ENCODE results near the gene ELL2. TPM values are rescaled to one million over a fixed set of nuclear protein-coding genes. Genes with fewer than 3 reads are reported as not detected.
A peak's percentile ranks its signal among the peaks of the same experiment; 100 is the strongest.

ELL2 gene
- total and polyA plus RNA-seq, 2 donors (not counting 1 experiment from before 2014, with no cell fraction given): 68.5 to 121 TPM

DNA sequence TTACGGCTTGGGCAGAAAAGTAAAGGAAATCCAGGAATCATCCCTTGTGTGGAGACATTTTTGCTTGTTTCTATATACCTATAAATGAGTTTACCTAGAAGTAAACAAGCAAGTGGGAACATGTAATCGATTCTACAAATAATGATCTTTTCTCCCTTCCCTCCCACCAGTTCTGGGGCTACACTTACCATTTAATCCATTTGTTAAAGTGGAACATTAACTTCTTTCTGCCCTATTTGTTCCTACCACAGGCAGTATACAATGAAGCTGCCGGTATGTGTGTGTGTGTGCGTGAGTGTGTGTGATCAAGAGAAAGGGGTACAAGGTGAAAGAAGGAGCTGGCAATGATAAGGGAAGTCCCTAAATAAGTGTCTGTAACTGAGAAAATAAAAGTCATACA lies 26.4 kb upstream of the ELL2 start:
- no peaks in the 10 kb centered on the region for H3K36me3 ChIP-seq (ENCODE audit: control insufficient read depth, insufficient read depth, low read length)

GRCh38 chr5:95986937-95987520 lies 25.4 kb upstream of the ELL2 start:
- no peak overlapping the region for H2AFZ ChIP-seq (ENCODE audit: low read length)
- no peak overlapping the region for H3K27ac ChIP-seq (ENCODE audit: insufficient read depth, low read length)
- TF ChIP-seq CTCF (conservative IDR thresholded peaks at IDR 0.05 in 1 of 2, IDR thresholded peaks at IDR 0.05 in 1 of 2; ENCODE audit: low read depth in 1 of 2, low read length in 2 of 2) (no peak), EZH2 (IDR thresholded peaks at IDR 0.05; ENCODE audit: low read length, missing control alignments) (no peak)
- no peaks in the 10 kb centered on the region for H3K9me3 ChIP-seq (ENCODE audit: control insufficient read depth, insufficient read depth, low read depth, low read length)
- H3K4me2 ChIP-seq (ENCODE audit: extremely low read depth, insufficient read depth, low read length): no peak overlapping the region
- no peaks in the 10 kb centered on the region for H3K4me1 ChIP-seq (ENCODE audit: control insufficient read depth, extremely low read depth, insufficient read depth, low read length)
- H3K27me3 ChIP-seq (ENCODE audit: control insufficient read depth, insufficient read depth, low read length): no peaks in the 10 kb centered on the region
- no peaks in the 10 kb centered on the region for H3K36me3 ChIP-seq (ENCODE audit: control insufficient read depth, insufficient read depth, low read length)
- DNase-seq (ENCODE audit: low read depth in 2 of 2): no peak
- no peak overlapping the region for H3K9ac ChIP-seq (ENCODE audit: insufficient read depth, low read length)
- H3K79me2 ChIP-seq (ENCODE audit: control insufficient read depth, insufficient read depth, low read length): no peaks in the 10 kb centered on the region
- no peaks in the 10 kb centered on the region for H4K20me1 ChIP-seq (ENCODE audit: control insufficient read depth, extremely low read depth, insufficient read depth, low read length)
- no peak overlapping the region for H3K4me3 ChIP-seq (replicated peaks in 1 of 4; ENCODE audit: control extremely low read depth in 1 of 4, insufficient read depth in 1 of 4, low read depth in 3 of 4, low read length in 4 of 4)

More for the DNA sequence above, 26.4 kb upstream of the ELL2 start:
- TF ChIP-seq CTCF (conservative IDR thresholded peaks at IDR 0.05 in 1 of 2, IDR thresholded peaks at IDR 0.05 in 1 of 2; ENCODE audit: low read depth in 1 of 2, low read length in 2 of 2): no peak
- no peak for TF ChIP-seq EZH2 (IDR thresholded peaks at IDR 0.05; ENCODE audit: low read length, missing control alignments)
- Histone ChIP-seq H2AFZ (ENCODE audit: low read length) (no peak overlapping the region), H3K9me3 (ENCODE audit: control insufficient read depth, insufficient read depth, low read depth, low read length) (no peaks in the 10 kb centered on the region), H4K20me1 (ENCODE audit: control insufficient read depth, extremely low read depth, insufficient read depth, low read length) (no peaks in the 10 kb centered on the region), H3K4me2 (ENCODE audit: extremely low read depth, insufficient read depth, low read length) (no peak overlapping the region), H3K27me3 (ENCODE audit: control insufficient read depth, insufficient read depth, low read length) (no peaks in the 10 kb centered on the region), H3K4me1 (ENCODE audit: control insufficient read depth, extremely low read depth, insufficient read depth, low read length) (no peaks in the 10 kb centered on the region), H3K27ac (ENCODE audit: insufficient read depth, low read length) (no peak overlapping the region), H3K9ac (ENCODE audit: insufficient read depth, low read length) (no peak overlapping the region), H3K4me3 (replicated peaks in 1 of 4; ENCODE audit: control extremely low read depth in 1 of 4, insufficient read depth in 1 of 4, low read depth in 3 of 4, low read length in 4 of 4) (no peak overlapping the region), H3K79me2 (ENCODE audit: control insufficient read depth, insufficient read depth, low read length) (no peaks in the 10 kb centered on the region)
- no peak for DNase-seq (ENCODE audit: low read depth in 2 of 2)

DNA sequence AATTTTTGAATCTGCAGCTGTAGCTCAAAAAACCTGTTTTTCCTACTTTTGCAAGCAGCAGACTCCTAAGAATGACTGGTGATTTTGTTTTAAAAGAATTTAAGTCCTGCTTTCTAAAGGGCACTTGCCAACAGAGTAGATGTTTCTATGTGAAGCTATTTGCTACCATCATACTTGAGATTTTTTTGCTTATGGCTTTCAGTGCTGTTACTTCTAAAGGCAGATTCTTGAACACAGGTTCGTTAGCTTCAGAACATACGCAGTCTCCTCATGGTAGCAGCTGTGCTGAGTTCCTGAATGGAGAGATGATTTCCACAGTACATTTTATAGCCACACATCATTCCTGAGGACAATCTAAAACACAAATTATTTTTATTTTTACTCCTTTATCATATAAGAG lies 24.4 kb upstream of the ELL2 start:
- no peak overlapping the region for H3K9ac ChIP-seq (ENCODE audit: insufficient read depth, low read length)
- H3K36me3 ChIP-seq (ENCODE audit: control insufficient read depth, insufficient read depth, low read length): no peaks in the 10 kb centered on the region
- no peaks in the 10 kb centered on the region for H3K27me3 ChIP-seq (ENCODE audit: control insufficient read depth, insufficient read depth, low read length)
- H3K4me2 ChIP-seq (ENCODE audit: extremely low read depth, insufficient read depth, low read length): no peak overlapping the region
- TF ChIP-seq EZH2 (IDR thresholded peaks at IDR 0.05; ENCODE audit: low read length, missing control alignments): no peak
- TF ChIP-seq CTCF (conservative IDR thresholded peaks at IDR 0.05 in 1 of 2, IDR thresholded peaks at IDR 0.05 in 1 of 2; ENCODE audit: low read depth in 1 of 2, low read length in 2 of 2): no peak
- no peak overlapping the region for H2AFZ ChIP-seq (ENCODE audit: low read length)
- H3K4me1 ChIP-seq (ENCODE audit: control insufficient read depth, extremely low read depth, insufficient read depth, low read length): no peaks in the 10 kb centered on the region
- no peak overlapping the region for H3K4me3 ChIP-seq (replicated peaks in 1 of 4; ENCODE audit: control extremely low read depth in 1 of 4, insufficient read depth in 1 of 4, low read depth in 3 of 4, low read length in 4 of 4)
- H3K27ac ChIP-seq (ENCODE audit: insufficient read depth, low read length): no peak overlapping the region
- peak in 1 of 2 donors; percentile 68 for DNase-seq (ENCODE audit: low read depth in 2 of 2)
- H3K79me2 ChIP-seq (ENCODE audit: control insufficient read depth, insufficient read depth, low read length): no peaks in the 10 kb centered on the region
- no peaks in the 10 kb centered on the region for H4K20me1 ChIP-seq (ENCODE audit: control insufficient read depth, extremely low read depth, insufficient read depth, low read length)
- H3K9me3 ChIP-seq (ENCODE audit: control insufficient read depth, insufficient read depth, low read depth, low read length): no peaks in the 10 kb centered on the region

Measured in fibroblast of lung (primary cell).